Stomach (tissue), 9 donors: ENCODE measurements around the gene APMAP. TPM values are rescaled to one million over a fixed set of nuclear protein-coding genes. Genes with fewer than 3 reads are reported as not detected.
A peak's percentile ranks its signal among the peaks of the same experiment; 100 is the strongest.

Experiments used
- DNase-seq, 2 donors: peaks; one replicate each; pipeline versions ENCODE4 v3.0.0 to v3.0.0-alpha.2; 2013 to 2019
- H3K27ac ChIP-seq, 5 donors: fragments of 200-600 bp in 4 of 5; sonication (generic) in 4 of 5; one replicate each; pipeline ENCODE4 v1.5.1; 2013 to 2019; ENCODE audit warnings: mild to moderate bottlenecking in 1 of 5, moderate library complexity in 1 of 5
- H3K27me3 ChIP-seq, 3 donors: fragments of 200-600 bp; sonication (generic); one replicate each; pipeline ENCODE4 v1.5.1; 2017 to 2019; ENCODE audit warnings: mixed run types in 1 of 3
- H3K36me3 ChIP-seq, 4 donors: fragments of 200-600 bp; sonication (generic); 1 replicate in 3 of 4; 2 replicates in 1 of 4; pipeline ENCODE4 v1.5.1; 2016 to 2019
- H3K4me1 ChIP-seq, 4 donors: fragments of 200-600 bp; sonication (generic); one replicate each; pipeline ENCODE4 v1.5.1; 2016 to 2019
- H3K4me3 ChIP-seq, 4 donors: fragments of 200-600 bp; sonication (generic) in 3 of 4; one replicate each; pipeline ENCODE4 v1.5.1; 2016 to 2019; ENCODE audit warnings: mild to moderate bottlenecking in 1 of 4
- H3K9me3 ChIP-seq, 4 donors: fragments of 200-600 bp; sonication (generic); one replicate each; pipeline ENCODE4 v1.5.1; 2016 to 2019
- CTCF ChIP-seq, 7 experiments: fragments of 450-650 bp in 4 of 7; fragments of 200-600 bp in 3 of 7; sonication (generic) in 3 of 7; IDR thresholded peaks; one replicate each; pipeline ENCODE4 v1.5.1; 2016 to 2019; ENCODE audit warnings: antibody characterized with exemption in 7 of 7, control low read depth in 2 of 7, mild to moderate bottlenecking in 1 of 7
- EP300 ChIP-seq: sonication (generic); formaldehyde crosslinking; IDR thresholded peaks from one replicate; pipeline ENCODE4 v1.6.1; 2017; ENCODE audit warnings: antibody characterized with exemption
- POLR2A ChIP-seq, 4 donors: fragments of 450-650 bp; IDR thresholded peaks; one replicate each; pipeline ENCODE4 v1.6.1; 2016; ENCODE audit warnings: antibody characterized with exemption in 4 of 4, control low read depth in 2 of 4, mild to moderate bottlenecking in 1 of 4, moderate library complexity in 1 of 4
- POLR2AphosphoS5 ChIP-seq, 3 donors: sonication (generic); formaldehyde crosslinking; IDR thresholded peaks; one replicate each; pipeline ENCODE4 v1.6.1; 2016; ENCODE audit warnings: antibody characterized with exemption in 3 of 3
- WGBS, 5 donors: extraction: QIAGEN DNeasy Blood & Tissue Kit in 3 of 5; methylation state at CpG; one replicate each; pipeline versions ENCODE4 v1.1.5 to v1.1.7; 2013 to 2018; 5-methylcytosine and 5-hydroxymethylcytosine counted together
- intact Hi-C: fragments of 100-400 bp; cut with DNase I; formaldehyde crosslinking; loops from one replicate; pipeline ENCODE4 v1.15.1; 2023; ENCODE audit warnings: low total_unique reads
- polyA plus RNA-seq, 3 donors: library from polyadenylated mRNA; stranded (reverse); fragments of 200-250 nt; gene quantifications; one replicate each; pipeline ENCODE4 v1.2.3, GENCODE V29; 2013
- total RNA-seq, 5 donors: library from RNA; depleted of rRNA; stranded (reverse); fragments of >200 nt; gene quantifications; one replicate each; pipeline versions ENCODE4 v1.1.0 to v1.2.3, GENCODE V29; 2014 to 2016
- donor health status: healthy with polysubstance abuse.
- donor health status: Bipolar disorder and iron deficiency.
- donor health status: healthy.

Gene APMAP
- total and polyA plus RNA-seq, 8 donors, result 12.3 to 55.6 (median 32.1) TPM

- 94 to 97% (median 97%) methylated on average over 5 of the region's 5 CpGs for WGBS, 5 donors
- intact Hi-C loops, result no loop called here
- no peak for DNase-seq
- TF ChIP-seq EP300 (no peak), CTCF (IDR thresholded peaks at IDR 0.05) (no peak), POLR2AphosphoS5 (IDR thresholded peaks at IDR 0.05) (no peak), POLR2A (IDR thresholded peaks at IDR 0.05) (no peak)
- Histone ChIP-seq H3K9me3 (no peaks in the 10 kb centered on the region), H3K27me3 (no peaks in the 10 kb centered on the region), H3K36me3 (peaks cover 0 to 38% (median 27%) of the 10 kb centered on the region in 4 donors), H3K4me1 (peaks cover 29 to 56% (median 45%) of the 10 kb centered on the region in 4 donors), H3K27ac (no peak overlapping the region), H3K4me3 (no peak overlapping the region)
Observed at GRCh38 chr20:25030007-25030648, 37.6 kb upstream of the APMAP start.

- no peaks in the 10 kb centered on the region for H3K27me3 ChIP-seq
- TF ChIP-seq POLR2A (IDR thresholded peaks at IDR 0.05) (no peak), EP300 (no peak), CTCF (IDR thresholded peaks at IDR 0.05) (no peak), POLR2AphosphoS5 (IDR thresholded peaks at IDR 0.05) (no peak)
- H3K27ac ChIP-seq, result no peak overlapping the region
- H3K4me3 ChIP-seq, result no peak overlapping the region
- H3K36me3 ChIP-seq, result peaks cover 0 to 62% (median 46%) of the 10 kb centered on the region in 4 donors
- intact Hi-C loops, result no loop called here
- no peaks in the 10 kb centered on the region for H3K9me3 ChIP-seq
- DNase-seq, result peak in 1 of 2 donors; percentile 20
- peaks cover 7 to 48% (median 42%) of the 10 kb centered on the region in 4 donors for H3K4me1 ChIP-seq
- WGBS, 5 donors, result 90 to 96% (median 93%) methylated on average over 4 of the region's 4 CpGs
Observed at GRCh38 chr20:25025986-25026605, 33.5 kb upstream of the APMAP start.

GRCh38 chr20:25025091-25025861 lies 32.7 kb upstream of the APMAP start:
- Histone ChIP-seq H3K4me1 (peaks cover 10 to 48% (median 47%) of the 10 kb centered on the region in 4 donors), H3K27me3 (no peaks in the 10 kb centered on the region), H3K9me3 (no peaks in the 10 kb centered on the region), H3K4me3 (no peak overlapping the region), H3K27ac (no peak overlapping the region), H3K36me3 (peaks cover 0 to 64% (median 49%) of the 10 kb centered on the region in 4 donors)
- no peak for TF ChIP-seq POLR2A (IDR thresholded peaks at IDR 0.05)
- TF ChIP-seq CTCF (IDR thresholded peaks at IDR 0.05), result no peak
- no peak for TF ChIP-seq EP300
- no peak for TF ChIP-seq POLR2AphosphoS5 (IDR thresholded peaks at IDR 0.05)
- intact Hi-C loops, result no loop called here
- WGBS, 5 donors, result 71 to 91% (median 74%) methylated on average over 6 to 14 of the region's 14 CpGs
- peak in 1 of 2 donors; percentile 23 for DNase-seq

- H3K4me1 ChIP-seq, result peaks cover 16 to 58% (median 56%) of the 10 kb centered on the region in 4 donors
- H3K27me3 ChIP-seq, result no peaks in the 10 kb centered on the region
- peak overlapping the region in 3 of 5 donors; percentile 5 to 62 (median 59) for H3K27ac ChIP-seq
- intact Hi-C loops, result no loop called here
- peaks cover 0 to 53% (median 49%) of the 10 kb centered on the region in 4 donors for H3K36me3 ChIP-seq
- WGBS, 5 donors, result 94 to 100% (median 95%) methylated on average over 3 to 4 of the region's 4 CpGs
- TF ChIP-seq POLR2A (IDR thresholded peaks at IDR 0.05) (no peak), POLR2AphosphoS5 (IDR thresholded peaks at IDR 0.05) (no peak), CTCF (IDR thresholded peaks at IDR 0.05) (no peak), EP300 (no peak)
- H3K4me3 ChIP-seq, result no peak overlapping the region
- DNase-seq, result peak in 1 of 2 donors; percentile 21
- H3K9me3 ChIP-seq, result no peaks in the 10 kb centered on the region
Observed at GRCh38 chr20:25024171-25024570, 31.6 kb upstream of the APMAP start.
